Upper lobe of left lung (tissue), 6 donors: ENCODE results near the gene OR5AU1. TPM values are rescaled to one million over a fixed set of nuclear protein-coding genes. Genes with fewer than 3 reads are reported as not detected.

Experiments used
- ATAC-seq, 2 donors: fragments of 200-7000 bp; cut with Tn5 transposase; one replicate each; pipeline ENCODE4 v1.9.1; 2022; ENCODE audit warnings: mild to moderate bottlenecking in 2 of 2, moderate library complexity in 2 of 2; ENCODE audit not compliant: low FRiP score in 2 of 2
- DNase-seq, 2 donors: peaks; one replicate each; pipeline ENCODE4 v3.0.0-alpha.2; 2019 to 2020
- H3K27ac ChIP-seq, 4 donors: fragments of 200-600 bp; sonication (generic); one replicate each; pipeline ENCODE4 v1.5.1; 2016 to 2019
- H3K27me3 ChIP-seq, 4 donors: fragments of 200-600 bp; sonication (generic); one replicate each; pipeline ENCODE4 v1.5.1; 2017 to 2019
- H3K36me3 ChIP-seq, 4 donors: fragments of 200-600 bp; sonication (generic); one replicate each; pipeline ENCODE4 v1.5.1; 2016 to 2019
- H3K4me1 ChIP-seq, 4 donors: fragments of 200-600 bp; sonication (generic); one replicate each; pipeline ENCODE4 v1.5.1; 2018 to 2019
- H3K4me3 ChIP-seq, 4 donors: fragments of 200-600 bp; sonication (generic); one replicate each; pipeline ENCODE4 v1.5.1; 2017 to 2019; ENCODE audit warnings: mild to moderate bottlenecking in 2 of 4, moderate library complexity in 1 of 4
- H3K9me3 ChIP-seq, 4 donors: fragments of 200-600 bp; sonication (generic); one replicate each; pipeline ENCODE4 v1.5.1; 2018 to 2019
- CTCF ChIP-seq, 6 experiments: fragments of 450-650 bp in 4 of 6; fragments of 200-600 bp in 2 of 6; sonication (generic) in 2 of 6; IDR thresholded peaks; one replicate each; pipeline ENCODE4 v1.5.1; 2016 to 2019; ENCODE audit warnings: antibody characterized with exemption in 6 of 6
- EP300 ChIP-seq, 4 donors: sonication (generic); formaldehyde crosslinking; IDR thresholded peaks; one replicate each; pipeline ENCODE4 v1.5.1; 2017; ENCODE audit warnings: antibody characterized with exemption in 4 of 4, control low read depth in 2 of 4
- POLR2A ChIP-seq, 4 donors: fragments of 450-650 bp; IDR thresholded peaks; one replicate each; pipeline ENCODE4 v1.5.1; 2016 to 2017; ENCODE audit warnings: antibody characterized with exemption in 4 of 4, mild to moderate bottlenecking in 2 of 4
- POLR2AphosphoS5 ChIP-seq, 2 donors: sonication (generic); formaldehyde crosslinking; IDR thresholded peaks; one replicate each; pipeline ENCODE4 v1.5.1; 2017; ENCODE audit warnings: antibody characterized with exemption in 2 of 2
- WGBS, 2 donors: methylation state at CpG; one replicate each; pipeline ENCODE4 v1.1.5; 2017 to 2018; 5-methylcytosine and 5-hydroxymethylcytosine counted together
- total RNA-seq, 6 donors: library from RNA; depleted of rRNA in 4 of 6; stranded (reverse); fragments of >200 nt in 4 of 6; gene quantifications; one replicate each; pipeline versions ENCODE4 v1.1.0 to v1.2.1, GENCODE V29; 2016 to 2021
- donor health status: DM: no; HTN: no; CAD: no; lungs with moderate emphysema.
- donor health status: DM: no; HTN: yes; CAD: no; lungs with severe emphysema.

Gene OR5AU1
- total RNA-seq, 6 donors from 2014 or later = not detected

- 79 to 80% methylated on average over 4 of the region's 4 CpGs for WGBS, 2 donors
- Histone ChIP-seq H3K27ac (no peak overlapping the region), H3K4me1 (peaks cover 0 to 27% (median 9%) of the 10 kb centered on the region in 4 donors), H3K36me3 (peaks cover 0 to 24% (median 5%) of the 10 kb centered on the region in 4 donors), H3K9me3 (no peaks in the 10 kb centered on the region), H3K27me3 (no peaks in the 10 kb centered on the region), H3K4me3 (no peak overlapping the region)
- TF ChIP-seq POLR2AphosphoS5 (IDR thresholded peaks at IDR 0.05) (no peak), CTCF (IDR thresholded peaks at IDR 0.05) (no peak), EP300 (IDR thresholded peaks at IDR 0.05) (no peak), POLR2A (IDR thresholded peaks at IDR 0.05) (no peak)
- DNase-seq (no peak), ATAC-seq (no peak)
These were observed 46.8 kb upstream of the OR5AU1 start for GRCh38 chr14:21202463-21203358.

DNA sequence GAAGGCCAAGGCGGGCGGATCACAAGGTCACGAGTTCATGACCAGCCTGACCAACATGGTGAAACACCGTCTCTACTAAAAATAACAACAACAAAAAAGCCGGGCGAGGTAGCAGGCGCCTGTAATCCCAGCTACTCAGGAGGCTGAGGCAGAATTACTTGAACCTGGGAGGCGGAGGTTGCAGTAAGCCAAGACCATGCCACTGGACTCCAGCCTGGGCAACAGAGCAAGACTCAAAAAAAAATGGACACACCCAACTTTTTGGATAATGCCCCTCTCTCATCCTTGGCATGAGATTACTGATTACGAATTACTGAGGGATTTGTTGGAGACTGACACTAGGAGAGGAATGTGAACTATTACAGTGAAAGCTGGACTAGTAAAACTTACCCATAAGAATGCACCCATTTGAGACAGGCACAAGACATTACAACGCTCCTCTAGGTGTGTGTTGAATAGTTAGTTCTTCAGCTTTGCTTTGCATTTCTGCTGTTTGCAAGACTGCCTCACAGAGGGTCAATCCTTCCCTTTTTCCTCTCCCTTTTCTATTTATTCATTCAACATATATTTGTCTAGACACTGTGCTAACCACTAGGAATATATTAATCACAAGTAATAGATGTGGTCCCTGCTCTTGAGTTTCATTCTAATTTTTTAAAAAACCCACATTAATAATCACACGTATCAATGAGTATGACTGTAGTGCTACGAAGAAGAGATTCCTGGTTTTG, 46.0 kb upstream of the OR5AU1 start:
- Histone ChIP-seq H3K36me3 (peaks cover 0 to 16% (median 4%) of the 10 kb centered on the region in 4 donors), H3K4me3 (no peak overlapping the region), H3K27me3 (no peaks in the 10 kb centered on the region), H3K9me3 (no peaks in the 10 kb centered on the region), H3K27ac (no peak overlapping the region), H3K4me1 (peaks cover 0 to 25% (median 3%) of the 10 kb centered on the region in 4 donors)
- ATAC-seq (no peak), DNase-seq (no peak)
- WGBS, 2 donors = 73 to 77% methylated on average over 12 of the region's 12 CpGs
- TF ChIP-seq POLR2A (IDR thresholded peaks at IDR 0.05) (no peak), POLR2AphosphoS5 (IDR thresholded peaks at IDR 0.05) (no peak), CTCF (IDR thresholded peaks at IDR 0.05) (no peak), EP300 (IDR thresholded peaks at IDR 0.05) (no peak)

- 85 to 87% methylated on average over 5 of the region's 5 CpGs for WGBS, 2 donors
- DNase-seq (no peak), ATAC-seq (no peak)
- Histone ChIP-seq H3K4me3 (no peak overlapping the region), H3K4me1 (peaks cover 0 to 16% (median 0%) of the 10 kb centered on the region in 4 donors), H3K27me3 (no peaks in the 10 kb centered on the region), H3K9me3 (no peaks in the 10 kb centered on the region), H3K27ac (no peak overlapping the region), H3K36me3 (peaks cover 0 to 8% (median under 1%) of the 10 kb centered on the region in 4 donors)
- TF ChIP-seq POLR2A (IDR thresholded peaks at IDR 0.05) (no peak), CTCF (IDR thresholded peaks at IDR 0.05) (no peak), POLR2AphosphoS5 (IDR thresholded peaks at IDR 0.05) (no peak), EP300 (IDR thresholded peaks at IDR 0.05) (no peak)
These were observed 45.0 kb upstream of the OR5AU1 start for GRCh38 chr14:21200752-21201461.

- Histone ChIP-seq H3K4me1 (peaks cover 0 to 7% (median 0%) of the 10 kb centered on the region in 4 donors), H3K27me3 (no peaks in the 10 kb centered on the region), H3K36me3 (peaks cover 0 to 2% (median 0%) of the 10 kb centered on the region in 4 donors), H3K27ac (no peak overlapping the region), H3K4me3 (no peak overlapping the region), H3K9me3 (no peaks in the 10 kb centered on the region)
- 65 to 88% methylated on average over 3 of the region's 3 CpGs for WGBS, 2 donors
- no peak for DNase-seq
- ATAC-seq = no peak
- TF ChIP-seq POLR2AphosphoS5 (IDR thresholded peaks at IDR 0.05) = no peak
- no peak for TF ChIP-seq POLR2A (IDR thresholded peaks at IDR 0.05)
- TF ChIP-seq CTCF (IDR thresholded peaks at IDR 0.05) = no peak
- TF ChIP-seq EP300 (IDR thresholded peaks at IDR 0.05) = no peak
These were observed 44.0 kb upstream of the OR5AU1 start for GRCh38 chr14:21199611-21200560.
